LNCAP (cell line): ENCODE measurements around the gene DMD.

ENCODE experiments used
- CTCF ChIP-seq: fragments of 450-650 bp; IDR thresholded peaks from 2 replicates; pipeline ENCODE4 v1.5.1; 2017; ENCODE audit warnings: mild to moderate bottlenecking

Gene DMD

GRCh38 chrX:33014949-33015348 lies 196.4 kb downstream of the DMD start:
- TF ChIP-seq CTCF, result no peak

GRCh38 chrX:33014086-33014485 lies 197.3 kb downstream of the DMD start:
- no peak for TF ChIP-seq CTCF

GRCh38 chrX:33001107-33001506 lies 210.2 kb downstream of the DMD start:
- TF ChIP-seq CTCF, result no peak

- TF ChIP-seq CTCF, result no peak
Observed at GRCh38 chrX:32998776-32999175, 212.6 kb downstream of the DMD start.

- TF ChIP-seq CTCF, result no peak
Observed at GRCh38 chrX:32995427-32995826, 215.9 kb downstream of the DMD start.

- TF ChIP-seq CTCF, result no peak
Observed at GRCh38 chrX:32987142-32987541, 224.2 kb downstream of the DMD start.

- TF ChIP-seq CTCF, result no peak
Observed at GRCh38 chrX:32985544-32985943, 225.8 kb downstream of the DMD start.

GRCh38 chrX:32966821-32967355 lies 244.5 kb downstream of the DMD start:
- no peak for TF ChIP-seq CTCF
